ENCODE measurements around the gene DPP8.

GRCh38 chr15:65535192-65535591 is 17.7 kb upstream of the DPP8 start:
- TF ChIP-seq ATF3 (IDR thresholded peaks at IDR 0.05) (no peak), RXRA (IDR thresholded peaks at IDR 0.05) (no peak), CTCF (IDR thresholded peaks at IDR 0.05; ENCODE audit: low read depth, low read length, missing input control) (no peak), RAD21 (IDR thresholded peaks at IDR 0.05) (no peak), REST (IDR thresholded peaks at IDR 0.05) (no peak), EGR1 (IDR thresholded peaks at IDR 0.05; ENCODE audit: low read depth in 2 of 2) (no peak), ZBTB33 (IDR thresholded peaks at IDR 0.05) (no peak), YY1 (IDR thresholded peaks at IDR 0.05) (no peak), MAX (IDR thresholded peaks at IDR 0.05) (no peak), HNF4G (IDR thresholded peaks at IDR 0.05) (no peak), SP1 (IDR thresholded peaks at IDR 0.05) (no peak), TAF1 (conservative IDR thresholded peaks at IDR 0.05) (no peak), GABPA (IDR thresholded peaks at IDR 0.05 in 1 of 2, conservative IDR thresholded peaks at IDR 0.05 in 1 of 2) (no peak)

Data from liver (tissue), 3 donors.